Activated CD8-positive, alpha-beta T cell treated with anti-CD3 and anti-CD28 coated beads for 36 hours (primary cell): ENCODE data around the gene DGKI. TPM values are rescaled to one million over a fixed set of nuclear protein-coding genes. Genes with fewer than 3 reads are reported as not detected.

ENCODE experiments used
- ATAC-seq: fragments of 200-7000 bp; cut with Tn5 transposase; one replicate; pipeline ENCODE4 v1.10.0; 2021; ENCODE audit warnings: mild to moderate bottlenecking, moderate library complexity
- CTCF ChIA-PET: fragments of 350-600 bp; sonication (Branson Sonifier 250); formaldehyde crosslinking; loops from one replicate; lab custom pipeline; 2021; ENCODE audit warnings: antibody characterized with exemption; lab: Charles Lee
- POLR2A ChIA-PET: fragments of 350-600 bp; sonication (Branson Sonifier 250); formaldehyde crosslinking; loops from one replicate; lab custom pipeline; 2021; ENCODE audit warnings: antibody characterized with exemption; lab: Charles Lee
- DNase-seq: peaks from one replicate; pipeline ENCODE4 v3.0.0-alpha.2; 2020
- H3K27ac Mint-ChIP-seq: one replicate; pipeline ENCODE4 v1.8.0; 2021; ENCODE audit warnings: mild to moderate bottlenecking, mixed read lengths
- H3K27me3 Mint-ChIP-seq: one replicate; pipeline ENCODE4 v1.8.0; 2021; ENCODE audit warnings: mixed read lengths
- H3K36me3 Mint-ChIP-seq: one replicate; pipeline ENCODE4 v1.8.0; 2021; ENCODE audit warnings: low read depth, mixed read lengths
- H3K4me1 Mint-ChIP-seq: one replicate; pipeline ENCODE4 v1.8.0; 2021; ENCODE audit warnings: low read depth, mixed read lengths
- H3K4me3 Mint-ChIP-seq: one replicate; pipeline ENCODE4 v1.8.0; 2021; ENCODE audit warnings: mild to moderate bottlenecking, moderate library complexity, mixed read lengths
- H3K9me3 Mint-ChIP-seq: one replicate; pipeline ENCODE4 v1.8.0; 2021; ENCODE audit warnings: mixed read lengths
- CTCF ChIP-seq: fragments of 200-600 bp; IDR thresholded peaks from one replicate; pipeline ENCODE4 v1.8.0; 2022; ENCODE audit warnings: antibody characterized with exemption, mild to moderate bottlenecking
- intact Hi-C: fragments of 100-400 bp; cut with micrococcal nuclease; formaldehyde crosslinking; loops from one replicate; pipeline ENCODE4 v1.10.0; 2022
- total RNA-seq, 2 experiments: library from RNA; stranded (reverse); gene quantifications; one replicate each; pipeline ENCODE4 v1.2.3, GENCODE V29; 2021

Gene DGKI
- total RNA-seq, 2 experiments from 2014 or later: 0.38 to 0.65 TPM

DNA sequence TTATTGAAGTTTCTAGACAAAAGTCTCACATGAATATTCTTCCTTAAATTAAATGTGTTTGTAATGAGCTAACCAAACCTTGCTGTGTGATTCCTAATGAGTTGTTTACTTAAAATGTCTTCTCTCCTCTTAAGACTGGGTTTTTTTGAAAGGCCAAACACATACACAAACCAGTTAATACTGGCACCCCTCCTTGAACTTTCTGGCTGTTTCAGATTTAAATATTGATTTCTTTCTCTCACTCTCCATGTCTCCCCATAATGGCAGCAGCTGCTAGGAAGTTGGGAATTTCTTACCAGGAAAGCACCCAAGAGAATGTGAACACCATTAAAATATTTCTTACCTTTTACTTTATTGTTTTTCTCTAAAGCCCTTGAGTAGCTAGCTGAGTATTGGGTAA is 491.8 kb downstream of the DGKI start:
- Mint-ChIP-seq H3K4me1 (no peaks in the 10 kb centered on the region), H3K27ac (no peak overlapping the region), H3K9me3 (peaks cover 3% of the 10 kb centered on the region), H3K27me3 (no peaks in the 10 kb centered on the region), H3K4me3 (no peak overlapping the region), H3K36me3 (no peaks in the 10 kb centered on the region)
- intact Hi-C loops: no loop called here
- ATAC-seq (no peak), DNase-seq (no peak)
- ChIA-PET POLR2A (no interaction called here), CTCF (no interaction called here)
- no peak for TF ChIP-seq CTCF

DNA sequence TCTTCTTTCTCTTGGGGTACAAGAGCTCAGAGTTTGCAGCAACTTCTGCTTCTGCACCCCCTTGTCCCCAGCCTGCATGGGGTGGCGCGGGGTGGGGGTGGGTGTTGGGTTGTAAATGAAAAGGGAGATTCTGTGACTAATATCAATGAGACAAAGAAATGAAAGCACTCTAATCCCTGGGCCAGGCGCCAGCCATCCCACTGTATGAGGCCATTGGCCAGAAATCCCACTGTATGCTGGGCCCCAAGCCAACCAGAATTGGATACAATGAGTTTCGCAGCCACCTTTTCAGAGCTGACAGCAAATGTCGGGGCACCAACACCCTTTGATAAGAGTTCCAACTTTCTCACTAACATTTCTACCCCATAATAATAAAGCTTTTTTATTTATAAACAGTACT is 492.4 kb downstream of the DGKI start:
- Mint-ChIP-seq H3K36me3 (no peaks in the 10 kb centered on the region), H3K4me1 (no peaks in the 10 kb centered on the region), H3K4me3 (no peak overlapping the region), H3K9me3 (peaks cover 3% of the 10 kb centered on the region), H3K27me3 (no peaks in the 10 kb centered on the region), H3K27ac (no peak overlapping the region)
- ATAC-seq: no peak
- ChIA-PET CTCF (no interaction called here), POLR2A (no interaction called here)
- intact Hi-C loops: no loop called here
- TF ChIP-seq CTCF: no peak
- no peak for DNase-seq

GRCh38 chr7:137351941-137352340 is 494.8 kb downstream of the DGKI start:
- POLR2A ChIA-PET: no interaction called here
- intact Hi-C loops: no loop called here
- Mint-ChIP-seq H3K9me3 (peaks cover 3% of the 10 kb centered on the region), H3K27ac (no peak overlapping the region), H3K27me3 (no peaks in the 10 kb centered on the region), H3K4me3 (no peak overlapping the region), H3K36me3 (no peaks in the 10 kb centered on the region), H3K4me1 (no peaks in the 10 kb centered on the region)
- DNase-seq (no peak), ATAC-seq (no peak)
- CTCF ChIA-PET: no interaction called here
- no peak for TF ChIP-seq CTCF

- no peak for DNase-seq
- Mint-ChIP-seq H3K36me3 (no peaks in the 10 kb centered on the region), H3K27ac (no peak overlapping the region), H3K4me1 (no peaks in the 10 kb centered on the region), H3K27me3 (peaks cover 13% of the 10 kb centered on the region), H3K4me3 (no peak overlapping the region), H3K9me3 (no peaks in the 10 kb centered on the region)
- intact Hi-C loops: no loop called here
- TF ChIP-seq CTCF: no peak
- POLR2A ChIA-PET: no interaction called here
- CTCF ChIA-PET: no interaction called here
- no peak for ATAC-seq
These were observed 500.9 kb downstream of the DGKI start for GRCh38 chr7:137345799-137346449.

DNA sequence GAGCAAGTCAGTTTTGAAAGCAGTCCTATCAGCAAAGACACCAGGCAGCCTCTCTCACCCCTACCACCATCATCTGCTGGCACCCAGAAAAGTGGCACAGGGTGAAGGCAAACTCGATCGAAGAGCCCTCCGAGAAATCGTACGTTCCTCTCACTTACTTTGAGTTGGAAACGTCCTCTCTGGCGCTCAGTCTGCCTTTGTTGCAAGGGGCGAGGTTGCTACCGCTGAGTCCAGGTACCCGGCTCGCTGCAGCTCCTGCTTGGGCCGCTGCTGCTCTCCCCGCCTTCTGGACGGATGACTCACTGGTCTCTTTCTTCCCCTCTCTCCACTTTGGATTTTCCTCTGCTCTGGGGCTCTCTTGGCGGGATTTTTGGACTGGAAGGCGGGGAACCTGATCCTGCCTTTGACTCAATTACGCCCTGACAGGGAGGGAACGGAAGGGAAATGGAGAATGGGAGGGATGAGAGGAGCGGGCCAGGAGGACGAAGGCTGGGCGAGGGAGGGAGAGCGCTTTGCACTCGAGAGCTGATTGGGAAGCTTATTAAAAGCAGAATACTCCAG is 503.4 kb downstream of the DGKI start, which contains the start of gene PTN:
Gene PTN, minus strand, starts transcription at position 453 of the 561 bp plus-strand sequence. CDS start 88,760 bp downstream, outside the sequence.
- TF ChIP-seq CTCF: no peak
- POLR2A ChIA-PET: no interaction called here
- no peaks in the 10 kb centered on the region for H3K36me3 Mint-ChIP-seq

More for the DNA sequence above, 503.4 kb downstream of the DGKI start, which contains the start of gene PTN:
- no peak for ATAC-seq
- Mint-ChIP-seq H3K27ac (no peak within 1 kb of the TSS), H3K27me3 (peaks cover 13% of the 10 kb centered on the region), H3K4me3 (no peak within 1 kb of the TSS), H3K4me1 (peaks cover 2% of the 10 kb centered on the region), H3K9me3 (no peaks in the 10 kb centered on the region)
- no peak for DNase-seq
- CTCF ChIA-PET: no interaction called here
- intact Hi-C loops: no loop called here
